Smooth muscle cell (in vitro differentiated cells): Measurements from ENCODE around the gene SLC44A3. TPM values are rescaled to one million over a fixed set of nuclear protein-coding genes. Genes with fewer than 3 reads are reported as not detected.
A peak's percentile ranks its signal among the peaks of the same experiment; 100 is the strongest.

ENCODE experiments used
- DNase-seq: peaks from one replicate; lab custom pipeline; 2025; ENCODE audit not compliant: unreplicated experiment; lab: John Stamatoyannopoulos, UW
- H2AFZ ChIP-seq: fragments of 200-600 bp; sonication (generic); 2 replicates; pipeline ENCODE4 v1.6.0; 2016; ENCODE audit warnings: antibody characterized with exemption, low read depth, mild to moderate bottlenecking
- H3F3A ChIP-seq: fragments of 200-600 bp; sonication (generic); 2 replicates; pipeline ENCODE4 v1.6.0; 2017; ENCODE audit warnings: antibody characterized with exemption, low read depth
- H3K27ac ChIP-seq: fragments of 200-600 bp; sonication (generic); 2 replicates; pipeline ENCODE4 v1.5.1; 2016; ENCODE audit warnings: low read depth, mild to moderate bottlenecking
- H3K27me3 ChIP-seq: fragments of 200-600 bp; sonication (generic); 2 replicates; pipeline ENCODE4 v1.6.1; 2016; ENCODE audit warnings: low read depth, mild to moderate bottlenecking
- H3K36me3 ChIP-seq: fragments of 200-600 bp; sonication (generic); 2 replicates; pipeline ENCODE4 v1.5.1; 2016; ENCODE audit warnings: low read depth
- H3K4me1 ChIP-seq: fragments of 200-600 bp; sonication (generic); 2 replicates; pipeline ENCODE4 v1.5.1; 2016; ENCODE audit warnings: low read depth
- H3K4me2 ChIP-seq: fragments of 200-600 bp; sonication (generic); 2 replicates; pipeline ENCODE4 v1.6.0; 2016; ENCODE audit warnings: mild to moderate bottlenecking
- H3K4me3 ChIP-seq: fragments of 200-600 bp; sonication (generic); 2 replicates; pipeline ENCODE4 v1.5.1; 2016; ENCODE audit warnings: mild to moderate bottlenecking
- H3K79me2 ChIP-seq: fragments of 200-600 bp; sonication (generic); 2 replicates; pipeline ENCODE4 v1.6.0; 2016; ENCODE audit warnings: low read depth, mild to moderate bottlenecking
- H3K9ac ChIP-seq: fragments of 200-600 bp; sonication (generic); 2 replicates; pipeline ENCODE4 v1.6.0; 2016; ENCODE audit warnings: low read depth
- H3K9me3 ChIP-seq: fragments of 200-600 bp; sonication (generic); replicated peaks from 2 replicates; pipeline ENCODE4 v1.5.1; 2016; ENCODE audit warnings: low read depth
- H4K20me1 ChIP-seq: fragments of 200-600 bp; sonication (generic); 2 replicates; pipeline ENCODE4 v1.6.0; 2016; ENCODE audit warnings: low read depth
- CTCF ChIP-seq: fragments of 200-600 bp; sonication (generic); IDR thresholded peaks from 2 replicates; pipeline ENCODE4 v1.5.1; 2017; ENCODE audit warnings: borderline replicate concordance, mild to moderate bottlenecking, antibody characterized with exemption; ENCODE audit not compliant: insufficient read depth, poor library complexity, severe bottlenecking
- WGBS: methylation state at CpG from one replicate; pipeline ENCODE4 v1.1.7; 2016; ENCODE audit warnings: low lambda C conversion rate; 5-methylcytosine and 5-hydroxymethylcytosine counted together
- polyA plus RNA-seq: library from polyadenylated mRNA; unstranded; fragments of >200 nt; fragmentation: Nextera tagmentation; extraction: Ambion mirVana; gene quantifications from 2 replicates; pipeline ENCODE4 v1.2.1, GENCODE V29; 2016
- total RNA-seq: library from RNA; depleted of rRNA; stranded (reverse); fragments of >200 nt; gene quantifications from 2 replicates; pipeline ENCODE4 v1.2.3, GENCODE V29; 2014

Gene SLC44A3
- total RNA-seq (3.3 and 10.0 TPM in 2 replicates), polyA plus RNA-seq (3.2 and 4.4 TPM in 2 replicates)

GRCh38 chr1:94819945-94820746 lies at the start of gene SLC44A3:
Gene SLC44A3 (plus strand): TSS chr1:94820357. CDS start chr1:94820452, 95 bp downstream.
- no peak within 1 kb of the TSS for H3K27ac ChIP-seq
- DNase-seq, result no peak

GRCh38 chr1:94772230-94772641 lies 47.9 kb upstream of the SLC44A3 start:
- Histone ChIP-seq H3K36me3 (no peaks in the 10 kb centered on the region), H3K4me2 (no peak overlapping the region), H4K20me1 (no peaks in the 10 kb centered on the region), H3K4me1 (no peaks in the 10 kb centered on the region), H3K9me3 (no peaks in the 10 kb centered on the region), H3K9ac (no peak overlapping the region), H3K27ac (peak overlapping the region; percentile 79), H3K4me3 (no peak overlapping the region), H3K79me2 (no peaks in the 10 kb centered on the region), H2AFZ (no peak overlapping the region), H3K27me3 (no peaks in the 10 kb centered on the region), H3F3A (no peaks in the 10 kb centered on the region)
- DNase-seq, result no peak
- TF ChIP-seq CTCF, result no peak
- 65% methylated on average over 5 of the region's 5 CpGs for WGBS

More at GRCh38 chr1:94819945-94820746, at the start of gene SLC44A3:
- Histone ChIP-seq H3K4me2 (peak within 1 kb of the TSS; percentile 84), H3K4me1 (no peaks in the 10 kb centered on the region), H3K9ac (peak within 1 kb of the TSS; percentile 17), H3K36me3 (no peaks in the 10 kb centered on the region), H3K27me3 (no peaks in the 10 kb centered on the region), H3K9me3 (no peaks in the 10 kb centered on the region), H3K4me3 (peak within 1 kb of the TSS; percentile 55), H3K79me2 (no peaks in the 10 kb centered on the region), H2AFZ (peak within 1 kb of the TSS; percentile 91), H4K20me1 (no peaks in the 10 kb centered on the region), H3F3A (no peaks in the 10 kb centered on the region)
- WGBS, result 3% methylated on average over 27 of the region's 77 CpGs
- peak; percentile 23 for TF ChIP-seq CTCF

- Histone ChIP-seq H3K27ac (peak overlapping the region; percentile 79), H3K79me2 (no peaks in the 10 kb centered on the region), H3F3A (no peaks in the 10 kb centered on the region), H2AFZ (no peak overlapping the region), H3K36me3 (no peaks in the 10 kb centered on the region), H3K27me3 (no peaks in the 10 kb centered on the region), H4K20me1 (no peaks in the 10 kb centered on the region), H3K4me3 (no peak overlapping the region), H3K9ac (no peak overlapping the region), H3K9me3 (no peaks in the 10 kb centered on the region), H3K4me2 (peak overlapping the region; percentile 40), H3K4me1 (no peaks in the 10 kb centered on the region)
- no peak for TF ChIP-seq CTCF
- 95% methylated on average over 3 of the region's 3 CpGs for WGBS
- DNase-seq, result no peak
Measured at GRCh38 chr1:94772845-94773244, 47.3 kb upstream of the SLC44A3 start.
